ENCODE data around the gene GSTCD.
"Not testable (repeated sequence)": the region's sequence is repeated elsewhere in the genome, so short reads cannot be mapped to it uniquely, and the experiment has no call there.

The GSTCD gene

GRCh38 chr4:105851196-105851595, 142.6 kb downstream of the GSTCD start:
- TF ChIP-seq CTCF (conservative IDR thresholded peaks at IDR 0.05; ENCODE audit: low read depth, low read length), result no peak
- H3K4me3 ChIP-seq (ENCODE audit: low read length), result no peak overlapping the region
- DNase-seq (ENCODE audit: low read depth), result no peak

- H3K4me3 ChIP-seq (ENCODE audit: low read length), result not testable (repeated sequence)
Measured at GRCh38 chr4:105852230-105852629, 143.6 kb downstream of the GSTCD start.

GRCh38 chr4:105858466-105859040, 150.0 kb downstream of the GSTCD start:
- no peak for DNase-seq (ENCODE audit: low read depth)
- no peak overlapping the region for H3K4me3 ChIP-seq (ENCODE audit: low read length)
- no peak for TF ChIP-seq CTCF (conservative IDR thresholded peaks at IDR 0.05; ENCODE audit: low read depth, low read length)

More at GRCh38 chr4:105852230-105852629, 143.6 kb downstream of the GSTCD start:
- DNase-seq (ENCODE audit: low read depth), result not testable (repeated sequence)

- no peak overlapping the region for H3K4me3 ChIP-seq (ENCODE audit: low read length)
- peak; percentile 6 for DNase-seq (ENCODE audit: low read depth)
- no peak for TF ChIP-seq CTCF (conservative IDR thresholded peaks at IDR 0.05; ENCODE audit: low read depth, low read length)
Measured at GRCh38 chr4:105859233-105859632, 150.6 kb downstream of the GSTCD start.

GRCh38 chr4:105870963-105871362, 162.4 kb downstream of the GSTCD start:
- no peak for DNase-seq (ENCODE audit: low read depth)
- TF ChIP-seq CTCF (conservative IDR thresholded peaks at IDR 0.05; ENCODE audit: low read depth, low read length), result no peak
- no peak overlapping the region for H3K4me3 ChIP-seq (ENCODE audit: low read length)

- no peak for TF ChIP-seq CTCF (conservative IDR thresholded peaks at IDR 0.05; ENCODE audit: low read depth, low read length)
- H3K4me3 ChIP-seq (ENCODE audit: low read length), result no peak overlapping the region
- no peak for DNase-seq (ENCODE audit: low read depth)
Measured at GRCh38 chr4:105871997-105872396, 163.4 kb downstream of the GSTCD start.

GRCh38 chr4:105875233-105875632, 166.6 kb downstream of the GSTCD start:
- no peak for DNase-seq (ENCODE audit: low read depth)
- TF ChIP-seq CTCF (conservative IDR thresholded peaks at IDR 0.05; ENCODE audit: low read depth, low read length), result no peak
- H3K4me3 ChIP-seq (ENCODE audit: low read length), result no peak overlapping the region
